Superior temporal gyrus (tissue), 1 donor: ENCODE measurements around the gene SPEM1.

ENCODE experiments used
- DNase-seq: peaks from one replicate; pipeline ENCODE4 v3.0.0-alpha.2; 2016; ENCODE audit errors: extremely low spot score

The SPEM1 gene

GRCh38 chr17:7398612-7399011, 21.5 kb upstream of the SPEM1 start:
- DNase-seq = no peak

DNA sequence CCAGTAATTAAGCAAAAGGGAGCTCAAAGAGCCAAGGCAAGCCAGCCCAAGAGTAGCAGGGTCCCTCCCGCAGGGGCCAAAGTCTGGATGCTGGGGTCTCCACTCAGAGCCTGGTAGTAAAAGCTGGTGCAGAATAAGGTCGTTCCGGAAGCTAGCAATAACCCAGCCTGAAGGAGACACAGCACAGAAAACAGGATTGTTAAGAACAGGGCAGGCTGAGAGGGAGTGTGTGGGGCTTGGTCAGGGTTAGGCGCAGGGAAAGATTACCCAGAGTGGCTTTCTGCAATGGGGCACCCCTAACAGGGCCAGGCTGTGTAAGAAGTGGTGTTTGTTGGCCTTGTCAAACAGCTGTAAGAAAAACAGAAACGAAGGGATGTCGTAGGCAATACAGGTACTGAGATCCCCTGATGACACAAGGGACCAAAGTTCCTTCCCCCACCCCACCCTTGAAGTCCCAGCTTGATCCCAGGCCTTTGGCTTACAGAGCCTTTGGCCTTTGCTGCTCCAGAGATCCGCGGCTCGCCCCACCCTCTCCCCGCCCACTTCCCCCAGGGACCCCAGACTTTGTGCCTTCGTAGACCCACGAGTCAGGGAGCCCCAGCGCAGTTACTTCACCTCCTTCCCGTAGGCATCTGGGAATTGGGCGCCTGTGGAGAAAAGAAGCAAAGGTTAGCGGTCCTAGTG, 16.9 kb upstream of the SPEM1 start:
- no peak for DNase-seq

- DNase-seq = no peak
Measured at GRCh38 chr17:7403727-7403976, 16.5 kb upstream of the SPEM1 start.

DNA sequence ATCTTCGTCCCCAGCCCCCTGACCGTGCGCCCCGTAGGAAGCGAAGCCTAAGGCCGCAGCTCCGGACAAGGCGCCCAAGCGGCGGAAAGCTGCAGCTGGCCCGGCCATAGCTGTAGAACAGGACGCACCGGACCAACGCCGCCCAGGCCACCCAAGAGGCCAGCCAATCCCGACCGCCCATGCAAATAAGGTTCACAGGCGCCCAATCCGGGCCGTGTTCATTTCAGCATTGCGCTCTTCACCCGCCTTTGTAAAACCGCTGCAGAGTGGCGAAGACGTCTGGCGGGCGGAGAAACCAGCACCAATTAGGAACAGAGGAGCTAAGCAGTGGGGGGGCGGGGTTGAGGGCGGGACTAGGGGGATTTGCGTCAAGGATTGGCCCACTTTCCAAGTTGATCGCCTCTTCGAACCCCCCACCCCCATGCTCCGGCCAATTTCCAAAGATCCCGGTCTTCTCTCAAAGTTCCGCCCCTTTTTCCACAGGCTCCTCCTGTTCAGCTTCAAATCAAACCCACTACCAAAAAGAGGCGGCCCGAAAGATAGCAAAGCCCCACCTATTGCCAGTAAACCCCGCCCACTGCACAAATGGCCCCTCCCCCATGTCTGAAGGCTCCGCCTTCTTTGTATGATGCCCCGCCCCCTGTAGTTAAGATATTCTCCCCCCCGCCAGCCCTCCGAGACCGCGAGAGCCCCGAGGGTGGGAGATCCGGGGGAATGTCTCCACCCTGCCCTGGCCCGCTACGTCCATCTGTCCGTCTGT, 16.0 kb upstream of the SPEM1 start, which contains the start of gene TMEM256:
TMEM256 (minus strand) TSS at position 121 of the 760 bp plus-strand sequence; CDS start at position 108, 13 bp downstream.
- peak; percentile 99 for DNase-seq

- no peak for DNase-seq
Measured at GRCh38 chr17:7404737-7405349, 15.3 kb upstream of the SPEM1 start.

DNA sequence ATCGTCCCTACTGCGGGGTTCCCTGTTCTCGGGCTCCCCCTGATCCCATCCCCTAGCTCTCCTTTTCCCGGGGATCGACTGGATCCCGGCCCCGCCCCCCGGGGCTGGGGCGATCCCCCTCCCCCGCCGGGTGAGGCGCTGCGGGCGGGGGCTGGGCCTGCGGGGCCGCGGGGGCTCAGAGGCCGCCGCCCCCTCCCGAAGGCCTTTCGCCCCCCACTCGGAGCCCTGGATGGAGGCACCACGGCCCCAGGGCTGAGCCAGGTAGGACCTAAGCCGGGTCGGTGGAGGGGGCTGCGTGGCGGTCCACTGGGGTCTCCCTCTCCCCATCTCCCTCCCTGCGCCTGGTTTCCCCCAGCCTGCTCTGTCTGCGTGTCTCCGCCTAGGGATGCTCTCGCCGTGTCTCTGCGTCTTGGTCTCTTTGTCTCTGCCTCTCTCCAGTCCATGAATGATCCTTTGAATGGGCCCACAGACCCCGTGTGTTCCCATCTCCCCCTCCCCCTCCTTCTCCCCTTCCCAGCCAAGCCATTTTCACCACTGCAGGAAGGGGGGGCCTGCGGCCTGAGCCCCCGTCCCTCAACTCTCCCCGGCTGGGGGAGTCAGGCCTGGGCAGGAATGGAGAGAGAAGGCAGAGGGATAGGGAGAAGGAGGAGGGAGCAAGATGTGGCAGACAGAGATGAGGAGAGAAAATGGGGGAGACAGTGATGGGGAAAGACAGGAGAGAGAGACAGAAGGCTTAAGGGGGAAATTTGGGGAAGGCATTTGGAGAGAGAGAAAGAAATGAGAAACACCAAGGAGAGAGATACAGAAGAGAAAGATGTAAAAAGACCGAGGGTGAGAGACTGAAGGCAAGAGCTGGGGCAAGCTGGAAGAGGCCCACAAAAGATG, 14.5 kb upstream of the SPEM1 start:
- DNase-seq = no peak

DNA sequence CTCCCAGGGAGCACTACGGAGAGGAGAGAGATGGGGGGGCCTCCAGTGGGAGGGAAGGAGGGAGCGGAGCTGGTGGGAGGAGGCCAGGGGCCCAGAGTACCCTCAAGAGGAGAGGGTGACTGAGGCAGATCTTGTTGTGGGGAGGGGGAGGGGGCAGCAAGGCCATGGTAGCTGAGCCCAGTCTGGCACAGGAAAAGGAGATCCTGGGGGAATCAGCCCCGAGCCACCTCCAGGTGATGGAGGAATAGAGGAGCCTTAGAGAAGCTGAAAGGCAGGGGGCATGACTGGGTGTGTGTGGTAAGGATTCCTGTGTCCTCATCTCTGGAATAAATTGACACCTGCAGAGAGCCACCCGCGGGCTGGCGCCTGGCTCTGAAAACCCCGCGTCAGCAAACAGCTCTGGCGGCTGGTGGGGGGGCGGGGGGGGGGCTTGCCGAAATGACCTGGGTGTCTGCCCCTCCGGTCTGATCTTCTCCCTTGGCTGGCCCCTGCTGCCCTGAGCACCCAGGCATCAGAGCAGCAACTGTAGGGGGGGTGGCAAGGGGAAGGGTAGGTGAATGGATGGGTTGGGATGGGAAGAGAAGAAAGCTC, 13.8 kb upstream of the SPEM1 start:
- no peak for DNase-seq

- no peak for DNase-seq
Measured at GRCh38 chr17:7407082-7407481, 13.0 kb upstream of the SPEM1 start.

GRCh38 chr17:7407485-7408251, 12.5 kb upstream of the SPEM1 start, which contains the start of gene NLGN2:
TSS of gene NLGN2 (plus strand) at chr17:7407845. CDS start at chr17:7408256, 411 bp downstream.
- no peak for DNase-seq

DNA sequence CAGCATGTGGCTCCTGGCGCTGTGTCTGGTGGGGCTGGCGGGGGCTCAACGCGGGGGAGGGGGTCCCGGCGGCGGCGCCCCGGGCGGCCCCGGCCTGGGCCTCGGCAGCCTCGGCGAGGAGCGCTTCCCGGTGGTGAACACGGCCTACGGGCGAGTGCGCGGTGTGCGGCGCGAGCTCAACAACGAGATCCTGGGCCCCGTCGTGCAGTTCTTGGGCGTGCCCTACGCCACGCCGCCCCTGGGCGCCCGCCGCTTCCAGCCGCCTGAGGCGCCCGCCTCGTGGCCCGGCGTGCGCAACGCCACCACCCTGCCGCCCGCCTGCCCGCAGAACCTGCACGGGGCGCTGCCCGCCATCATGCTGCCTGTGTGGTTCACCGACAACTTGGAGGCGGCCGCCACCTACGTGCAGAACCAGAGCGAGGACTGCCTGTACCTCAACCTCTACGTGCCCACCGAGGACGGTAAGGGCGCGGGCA, 11.8 kb upstream of the SPEM1 start:
- no peak for DNase-seq

DNA sequence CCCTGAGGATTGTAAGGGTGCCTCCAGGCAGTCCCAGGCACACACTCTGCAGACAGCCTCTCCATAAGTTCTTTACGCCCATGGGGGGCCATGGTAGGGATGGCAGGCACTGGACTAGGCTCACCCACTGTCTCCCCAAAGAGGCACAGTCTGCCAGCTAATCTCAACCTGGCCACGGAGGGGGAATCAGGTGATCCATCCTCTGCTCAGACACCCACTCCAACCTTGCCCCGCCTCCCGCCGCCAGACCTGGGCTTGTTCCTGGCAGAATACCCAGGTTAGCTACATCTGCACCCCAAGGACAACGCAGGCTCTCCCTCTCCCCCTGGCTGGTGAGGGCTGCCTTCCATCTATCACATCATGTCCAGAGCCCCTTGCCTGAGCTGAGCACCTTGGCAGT, 11.3 kb upstream of the SPEM1 start:
- DNase-seq = no peak

DNA sequence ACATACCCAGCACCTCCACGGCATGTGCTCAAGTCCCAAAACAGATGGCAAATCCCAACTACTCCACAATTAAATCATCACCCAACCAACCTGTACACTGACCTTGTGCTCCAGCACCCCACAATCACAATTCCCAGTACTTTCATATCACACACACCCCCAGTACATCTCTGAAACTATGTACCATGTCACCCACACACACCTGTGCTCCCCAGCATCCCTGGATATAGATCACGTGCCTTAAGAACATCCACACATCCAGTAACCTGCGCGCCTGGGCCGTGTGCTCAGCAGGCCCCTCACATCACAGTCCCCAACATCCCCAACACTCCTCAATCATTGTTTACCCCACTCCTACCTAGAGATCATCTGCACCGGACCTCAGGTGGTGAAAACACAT, 10.4 kb upstream of the SPEM1 start:
- DNase-seq = no peak

GRCh38 chr17:7410634-7411426, 9.3 kb upstream of the SPEM1 start:
- DNase-seq = no peak

DNA sequence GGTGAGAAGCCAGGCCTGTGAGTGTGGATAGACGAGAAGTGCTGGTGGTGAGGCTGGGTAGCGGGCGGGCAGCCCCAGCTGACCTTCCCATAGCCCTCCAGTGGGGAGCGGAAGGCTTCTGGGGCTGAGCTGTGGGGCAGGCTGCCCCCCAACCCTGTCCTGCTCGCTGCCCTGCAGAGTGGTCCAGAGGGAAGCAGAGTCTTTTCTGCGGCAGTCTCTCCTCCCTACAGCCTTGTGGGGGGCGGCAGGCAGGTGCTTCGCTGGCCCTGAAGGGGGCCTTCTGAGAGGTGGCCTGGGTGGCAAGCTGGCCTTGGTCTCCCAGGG, 8.7 kb upstream of the SPEM1 start:
- DNase-seq = no peak

- DNase-seq = no peak
Measured at GRCh38 chr17:7413346-7413985, 6.7 kb upstream of the SPEM1 start.

- DNase-seq = no peak
Measured at GRCh38 chr17:7414837-7415236, 5.3 kb upstream of the SPEM1 start.

DNA sequence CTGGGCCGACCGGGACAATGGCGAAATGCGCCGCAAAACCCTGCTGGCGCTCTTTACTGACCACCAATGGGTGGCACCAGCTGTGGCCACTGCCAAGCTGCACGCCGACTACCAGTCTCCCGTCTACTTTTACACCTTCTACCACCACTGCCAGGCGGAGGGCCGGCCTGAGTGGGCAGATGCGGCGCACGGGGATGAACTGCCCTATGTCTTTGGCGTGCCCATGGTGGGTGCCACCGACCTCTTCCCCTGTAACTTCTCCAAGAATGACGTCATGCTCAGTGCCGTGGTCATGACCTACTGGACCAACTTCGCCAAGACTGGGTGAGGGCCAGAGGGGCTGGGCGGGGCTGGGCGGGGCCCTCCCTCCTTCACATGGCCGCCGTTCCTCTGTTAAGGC, 4.3 kb upstream of the SPEM1 start:
- DNase-seq = no peak

- DNase-seq = no peak
Measured at GRCh38 chr17:7416323-7416722, 3.8 kb upstream of the SPEM1 start.

- DNase-seq = no peak
Measured at GRCh38 chr17:7417056-7417655, 3.0 kb upstream of the SPEM1 start.
